ENCODE data around the gene PPP1R9A. TPM values are rescaled to one million over a fixed set of nuclear protein-coding genes. Genes with fewer than 3 reads are reported as not detected.

The PPP1R9A gene
- total RNA-seq, 1 experiment from 2014 or later, result 5.9 TPM

DNA sequence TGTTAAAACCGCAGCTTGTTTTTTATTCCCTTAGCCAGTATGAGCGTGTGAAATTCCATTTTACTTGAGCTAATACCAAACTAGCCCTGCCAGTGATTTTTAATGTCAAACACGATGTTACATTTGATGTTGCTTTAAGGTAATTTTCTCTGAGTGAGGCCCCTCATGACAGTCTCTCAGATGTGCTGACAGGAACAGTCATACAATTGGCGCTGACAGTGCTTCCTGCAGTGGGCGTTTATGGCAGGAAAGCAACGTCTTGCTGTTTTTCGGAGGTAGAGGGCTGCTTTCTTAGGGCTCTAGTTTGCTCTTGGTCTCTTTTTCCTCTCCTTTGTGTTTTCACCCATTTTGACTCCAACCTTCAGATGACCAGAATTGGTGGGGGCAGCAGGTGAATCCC, 397.6 kb downstream of the PPP1R9A start:
- Histone ChIP-seq H3K4me3 (ENCODE audit: low read length) (no peak overlapping the region), H3K79me2 (ENCODE audit: low read length) (no peaks in the 10 kb centered on the region), H3K27ac (ENCODE audit: low read length) (no peak overlapping the region), H3K36me3 (ENCODE audit: low read depth, low read length) (no peaks in the 10 kb centered on the region), H3K9me2 (replicated peaks; ENCODE audit: low read length) (no peaks in the 10 kb centered on the region), H3K9ac (ENCODE audit: low read length) (no peak overlapping the region), H3K9me3 (ENCODE audit: low read length) (no peaks in the 10 kb centered on the region), H3F3A (ENCODE audit: low read length, unreplicated experiment) (no peaks in the 10 kb centered on the region), H4K20me1 (ENCODE audit: low read length) (no peaks in the 10 kb centered on the region), H3K4me1 (ENCODE audit: insufficient read depth, low read length) (peaks cover 9% of the 10 kb centered on the region; the same call in 1 of the 2 replicates), H2AFZ (ENCODE audit: low read length) (no peak overlapping the region), H3K27me3 (ENCODE audit: low read length) (no peaks in the 10 kb centered on the region), H3K4me2 (ENCODE audit: low read length) (no peak overlapping the region)
- POLR2A ChIA-PET (ENCODE audit: unreplicated experiment), result no interaction called here
- ATAC-seq (no peak), DNase-seq (no peak)
- CTCF ChIA-PET, result no interaction called here
- intact Hi-C loops (cut with micrococcal nuclease), result no loop called here
- BruUV-seq (replicated peaks), result no TSS peak
- TF ChIP-seq, protein P1, sequence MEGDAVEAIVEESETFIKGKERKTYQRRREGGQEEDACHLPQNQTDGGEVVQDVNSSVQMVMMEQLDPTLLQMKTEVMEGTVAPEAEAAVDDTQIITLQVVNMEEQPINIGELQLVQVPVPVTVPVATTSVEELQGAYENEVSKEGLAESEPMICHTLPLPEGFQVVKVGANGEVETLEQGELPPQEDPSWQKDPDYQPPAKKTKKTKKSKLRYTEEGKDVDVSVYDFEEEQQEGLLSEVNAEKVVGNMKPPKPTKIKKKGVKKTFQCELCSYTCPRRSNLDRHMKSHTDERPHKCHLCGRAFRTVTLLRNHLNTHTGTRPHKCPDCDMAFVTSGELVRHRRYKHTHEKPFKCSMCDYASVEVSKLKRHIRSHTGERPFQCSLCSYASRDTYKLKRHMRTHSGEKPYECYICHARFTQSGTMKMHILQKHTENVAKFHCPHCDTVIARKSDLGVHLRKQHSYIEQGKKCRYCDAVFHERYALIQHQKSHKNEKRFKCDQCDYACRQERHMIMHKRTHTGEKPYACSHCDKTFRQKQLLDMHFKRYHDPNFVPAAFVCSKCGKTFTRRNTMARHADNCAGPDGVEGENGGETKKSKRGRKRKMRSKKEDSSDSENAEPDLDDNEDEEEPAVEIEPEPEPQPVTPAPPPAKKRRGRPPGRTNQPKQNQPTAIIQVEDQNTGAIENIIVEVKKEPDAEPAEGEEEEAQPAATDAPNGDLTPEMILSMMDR (conservative IDR thresholded peaks at IDR 0.05; ENCODE audit: low read depth, low read length), result no peak
- TF ChIP-seq EZH2 (IDR thresholded peaks at IDR 0.05; ENCODE audit: low read length, unreplicated experiment) (no peak), EZH2phosphoT487 (IDR thresholded peaks at IDR 0.05; ENCODE audit: borderline replicate concordance, low read length) (no peak)

DNA sequence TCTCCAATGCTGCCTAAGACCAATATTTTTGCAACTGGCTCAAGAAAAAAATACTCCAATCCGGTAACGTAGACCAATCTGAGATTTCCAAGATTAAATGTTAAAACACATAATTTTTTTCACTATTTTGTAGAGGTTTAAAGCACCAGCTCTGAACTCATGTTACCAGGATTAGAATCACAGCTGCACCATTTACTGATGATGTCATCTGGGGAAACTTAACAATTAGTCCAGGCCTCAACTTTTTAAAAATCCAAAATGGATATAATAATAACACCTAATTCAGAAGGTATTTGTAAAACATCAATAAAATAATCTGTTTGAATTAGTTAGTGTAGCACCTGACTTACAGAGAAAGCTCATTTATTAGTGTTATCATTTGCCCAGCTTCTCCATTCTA, 402.6 kb downstream of the PPP1R9A start:
- ATAC-seq, result no peak
- no peaks in the 10 kb centered on the region for H3K9me3 ChIP-seq (ENCODE audit: low read length)
- H3K4me1 ChIP-seq (ENCODE audit: insufficient read depth, low read length), result peaks cover 9% of the 10 kb centered on the region; the same call in 1 of the 2 replicates
- no TSS peak for BruUV-seq (replicated peaks)
- no peak overlapping the region for H2AFZ ChIP-seq (ENCODE audit: low read length)
- H3K4me2 ChIP-seq (ENCODE audit: low read length), result no peak overlapping the region
- H3K9ac ChIP-seq (ENCODE audit: low read length), result no peak overlapping the region
- no peaks in the 10 kb centered on the region for H4K20me1 ChIP-seq (ENCODE audit: low read length)
- no peaks in the 10 kb centered on the region for H3K27me3 ChIP-seq (ENCODE audit: low read length)
- H3F3A ChIP-seq (ENCODE audit: low read length, unreplicated experiment), result no peaks in the 10 kb centered on the region
- no peaks in the 10 kb centered on the region for H3K79me2 ChIP-seq (ENCODE audit: low read length)
- no peaks in the 10 kb centered on the region for H3K9me2 ChIP-seq (replicated peaks; ENCODE audit: low read length)
- ChIA-PET CTCF (no interaction called here), POLR2A (ENCODE audit: unreplicated experiment) (no interaction called here)
- no peak overlapping the region for H3K27ac ChIP-seq (ENCODE audit: low read length)
- H3K36me3 ChIP-seq (ENCODE audit: low read depth, low read length), result no peaks in the 10 kb centered on the region
- no peak overlapping the region for H3K4me3 ChIP-seq (ENCODE audit: low read length)
- no peak for DNase-seq
- intact Hi-C loops (cut with micrococcal nuclease), result no loop called here
- TF ChIP-seq EZH2phosphoT487 (IDR thresholded peaks at IDR 0.05; ENCODE audit: borderline replicate concordance, low read length) (no peak), EZH2 (IDR thresholded peaks at IDR 0.05; ENCODE audit: low read length, unreplicated experiment) (no peak)
- TF ChIP-seq, protein P1 (conservative IDR thresholded peaks at IDR 0.05; ENCODE audit: low read depth, low read length), result no peak

DNA sequence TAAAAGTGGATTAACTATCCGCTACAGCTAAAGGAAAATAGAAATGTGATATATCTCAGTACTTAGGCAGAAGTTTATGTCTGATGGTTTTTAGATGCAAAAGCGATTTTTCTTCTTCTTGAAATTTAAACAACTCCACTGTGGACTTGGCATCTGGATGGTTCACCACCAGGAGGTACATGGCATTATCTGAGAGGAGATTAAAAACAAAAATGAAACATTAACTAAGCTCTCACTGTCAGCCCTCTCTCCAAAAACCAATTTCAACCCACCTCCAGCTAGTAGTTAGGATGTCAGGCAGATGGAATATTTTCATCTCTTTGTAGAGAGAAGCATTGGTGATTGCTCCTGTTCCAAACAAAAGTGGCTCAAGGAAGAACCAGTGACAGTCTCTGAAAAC, 404.0 kb downstream of the PPP1R9A start:
- Histone ChIP-seq H3K79me2 (ENCODE audit: low read length) (no peaks in the 10 kb centered on the region), H3K27ac (ENCODE audit: low read length) (no peak overlapping the region), H3K4me1 (ENCODE audit: insufficient read depth, low read length) (peaks cover 9% of the 10 kb centered on the region; the same call in 1 of the 2 replicates), H3K4me2 (ENCODE audit: low read length) (no peak overlapping the region), H3F3A (ENCODE audit: low read length, unreplicated experiment) (no peaks in the 10 kb centered on the region), H3K27me3 (ENCODE audit: low read length) (no peaks in the 10 kb centered on the region), H3K9me2 (replicated peaks; ENCODE audit: low read length) (no peaks in the 10 kb centered on the region), H3K4me3 (ENCODE audit: low read length) (no peak overlapping the region), H3K9me3 (ENCODE audit: low read length) (no peaks in the 10 kb centered on the region), H3K36me3 (ENCODE audit: low read depth, low read length) (no peaks in the 10 kb centered on the region), H3K9ac (ENCODE audit: low read length) (no peak overlapping the region), H2AFZ (ENCODE audit: low read length) (no peak overlapping the region), H4K20me1 (ENCODE audit: low read length) (no peaks in the 10 kb centered on the region)
- ChIA-PET CTCF (no interaction called here), POLR2A (ENCODE audit: unreplicated experiment) (no interaction called here)
- intact Hi-C loops (cut with micrococcal nuclease), result no loop called here
- DNase-seq, result no peak
- ATAC-seq, result no peak
- no TSS peak for BruUV-seq (replicated peaks)
- no peak for TF ChIP-seq EZH2 (IDR thresholded peaks at IDR 0.05; ENCODE audit: low read length, unreplicated experiment)
- TF ChIP-seq, protein P1 (conservative IDR thresholded peaks at IDR 0.05; ENCODE audit: low read depth, low read length), result no peak
- TF ChIP-seq EZH2phosphoT487 (IDR thresholded peaks at IDR 0.05; ENCODE audit: borderline replicate concordance, low read length), result no peak

Data from PC-3 (cell line).